Tibial nerve (tissue), 4 donors: ENCODE results near the gene CST7.

Experiments
- EP300 ChIP-seq, 2 donors: sonication (generic); formaldehyde crosslinking; IDR thresholded peaks; one replicate each; pipeline ENCODE4 v1.6.1; 2017; ENCODE audit warnings: antibody characterized with exemption in 2 of 2, mild to moderate bottlenecking in 1 of 2
- POLR2A ChIP-seq, 2 donors: fragments of 450-650 bp; IDR thresholded peaks; one replicate each; pipeline ENCODE4 v1.6.1; 2017; ENCODE audit warnings: antibody characterized with exemption in 2 of 2, mild to moderate bottlenecking in 2 of 2, moderate library complexity in 2 of 2
- TF ChIP-seq, protein P1 (sequence below), 5 experiments: fragments of 200-600 bp in 3 of 5; fragments of 450-650 bp in 2 of 5; sonication (generic) in 3 of 5; IDR thresholded peaks; one replicate each; pipeline ENCODE4 v1.5.1; 2016 to 2019; ENCODE audit warnings: antibody characterized with exemption in 5 of 5, mild to moderate bottlenecking in 3 of 5, moderate library complexity in 2 of 5

DNA sequence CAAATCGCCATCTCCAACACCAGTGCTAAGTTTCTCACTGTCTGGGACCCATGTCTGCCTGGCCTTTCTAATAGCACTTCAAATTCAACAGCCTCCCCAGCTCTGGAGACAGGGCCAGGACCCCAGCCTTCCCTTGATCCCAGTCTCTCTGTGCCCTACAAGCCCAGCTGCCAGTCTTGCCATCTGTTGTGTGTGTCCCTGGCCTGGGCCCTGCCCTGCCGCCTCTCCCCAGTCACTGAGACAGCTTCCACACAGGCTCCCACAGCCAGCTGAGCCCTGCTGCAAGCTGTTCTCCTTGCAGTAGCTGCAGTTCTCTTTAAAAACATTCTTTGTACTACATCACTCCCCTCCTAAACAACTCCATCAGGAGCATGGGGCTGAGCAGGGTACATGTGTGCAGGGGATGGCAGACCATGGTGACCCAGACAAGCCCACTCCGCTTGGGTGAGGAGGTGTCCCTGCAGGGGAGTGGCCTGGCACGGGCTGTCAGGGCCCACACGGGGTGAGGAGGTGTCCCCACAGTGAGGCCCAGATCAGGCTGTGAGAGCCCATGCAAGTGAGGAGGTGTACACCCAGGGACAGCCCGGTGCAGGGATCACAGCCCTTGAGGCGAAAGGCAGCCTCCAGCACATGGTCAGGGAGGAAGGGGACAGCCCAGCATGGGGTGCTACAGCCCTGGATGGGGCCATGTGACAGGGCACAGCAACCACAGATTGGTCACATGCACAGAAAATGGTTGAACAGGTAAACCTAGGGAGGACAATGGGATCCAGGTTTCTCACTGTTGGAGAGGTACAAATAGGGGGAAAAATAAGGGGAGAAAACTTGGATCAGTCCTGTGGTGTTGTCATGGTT, 16.2 kb downstream of the CST7 start:
- TF ChIP-seq, protein P1, sequence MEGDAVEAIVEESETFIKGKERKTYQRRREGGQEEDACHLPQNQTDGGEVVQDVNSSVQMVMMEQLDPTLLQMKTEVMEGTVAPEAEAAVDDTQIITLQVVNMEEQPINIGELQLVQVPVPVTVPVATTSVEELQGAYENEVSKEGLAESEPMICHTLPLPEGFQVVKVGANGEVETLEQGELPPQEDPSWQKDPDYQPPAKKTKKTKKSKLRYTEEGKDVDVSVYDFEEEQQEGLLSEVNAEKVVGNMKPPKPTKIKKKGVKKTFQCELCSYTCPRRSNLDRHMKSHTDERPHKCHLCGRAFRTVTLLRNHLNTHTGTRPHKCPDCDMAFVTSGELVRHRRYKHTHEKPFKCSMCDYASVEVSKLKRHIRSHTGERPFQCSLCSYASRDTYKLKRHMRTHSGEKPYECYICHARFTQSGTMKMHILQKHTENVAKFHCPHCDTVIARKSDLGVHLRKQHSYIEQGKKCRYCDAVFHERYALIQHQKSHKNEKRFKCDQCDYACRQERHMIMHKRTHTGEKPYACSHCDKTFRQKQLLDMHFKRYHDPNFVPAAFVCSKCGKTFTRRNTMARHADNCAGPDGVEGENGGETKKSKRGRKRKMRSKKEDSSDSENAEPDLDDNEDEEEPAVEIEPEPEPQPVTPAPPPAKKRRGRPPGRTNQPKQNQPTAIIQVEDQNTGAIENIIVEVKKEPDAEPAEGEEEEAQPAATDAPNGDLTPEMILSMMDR (IDR thresholded peaks at IDR 0.05), result no peak
- TF ChIP-seq EP300 (IDR thresholded peaks at IDR 0.05) (no peak), POLR2A (IDR thresholded peaks at IDR 0.05) (no peak)
